H1 (cell line): ENCODE measurements around the gene ZNF490. TPM values are rescaled to one million over a fixed set of nuclear protein-coding genes. Genes with fewer than 3 reads are reported as not detected.

Experiments used
- ASH2L ChIP-seq: fragments of 200-600, 300-600 bp; sonication (generic); IDR thresholded peaks from one replicate; pipeline ENCODE4 v1.7.1; 2017; ENCODE audit warnings: low read length
- ATF3 ChIP-seq: IDR thresholded peaks from 2 replicates; pipeline ENCODE4 v1.6.1; 2011; ENCODE audit warnings: low read depth, mild to moderate bottlenecking, low read length; ENCODE audit not compliant: insufficient read depth
- CBX5 ChIP-seq: fragments of 300-800, 300-1000 bp; sonication (generic); IDR thresholded peaks from 2 replicates; pipeline ENCODE4 v1.7.1; 2016; ENCODE audit warnings: antibody characterized with exemption, low read length, low read depth
- CEBPB ChIP-seq: IDR thresholded peaks from 2 replicates; pipeline ENCODE4 v1.6.1; 2012; ENCODE audit warnings: low read depth, low read length
- CREB1 ChIP-seq: IDR thresholded peaks from 2 replicates; pipeline ENCODE4 v1.6.1; 2012; ENCODE audit warnings: inconsistent platforms
- CTBP2 ChIP-seq: IDR thresholded peaks from 2 replicates; pipeline ENCODE4 v1.7.0; 2011; ENCODE audit warnings: borderline replicate concordance, mild to moderate bottlenecking, moderate library complexity, mixed read lengths, low read length; ENCODE audit not compliant: insufficient read depth, insufficient read length
- EZH2 ChIP-seq: fragments of 200-600 bp; sonication (generic); IDR thresholded peaks from 2 replicates; pipeline ENCODE4 v1.7.1; 2012; ENCODE audit warnings: low read depth, mild to moderate bottlenecking, moderate library complexity, low read length, inconsistent platforms; ENCODE audit not compliant: severe bottlenecking
- GABPA ChIP-seq: IDR thresholded peaks from 2 replicates; pipeline ENCODE4 v1.6.1; 2011; ENCODE audit warnings: mild to moderate bottlenecking, low read length, moderate library complexity, borderline replicate concordance; ENCODE audit not compliant: insufficient read depth
- GTF2F1 ChIP-seq: IDR thresholded peaks from 2 replicates; pipeline ENCODE4 v1.6.1; 2012; ENCODE audit warnings: low read depth, low read length, improper control_type of control experiment, borderline replicate concordance
- HDAC2 ChIP-seq, 2 experiments: fragments of 300-600 bp in 1 of 2; sonication (generic) in 1 of 2; IDR thresholded peaks; 2 replicates each; pipeline ENCODE4 v1.6.1; 2011 to 2012; ENCODE audit warnings: low read depth in 2 of 2, low read length in 2 of 2, mild to moderate bottlenecking in 2 of 2, moderate library complexity in 2 of 2, borderline replicate concordance in 1 of 2, inconsistent platforms in 1 of 2
- JUN ChIP-seq: IDR thresholded peaks from 2 replicates; pipeline ENCODE4 v1.6.1; 2011; ENCODE audit warnings: low read depth, mild to moderate bottlenecking, improper control_type of control experiment, low read length
- MAFK ChIP-seq: IDR thresholded peaks from 2 replicates; pipeline ENCODE4 v1.6.1; 2012; ENCODE audit warnings: low read depth, mild to moderate bottlenecking, improper control_type of control experiment, low read length
- NRF1 ChIP-seq: IDR thresholded peaks from 2 replicates; pipeline ENCODE4 v1.6.1; 2011; ENCODE audit warnings: mild to moderate bottlenecking, low read depth, low read length, improper control_type of control experiment
- PHF8 ChIP-seq: fragments of 200-600 bp; sonication (generic); conservative IDR thresholded peaks from 2 replicates; pipeline ENCODE4 v1.7.1; 2012; ENCODE audit warnings: low read depth, mild to moderate bottlenecking, inconsistent platforms, low read length, moderate library complexity
- POLR2A ChIP-seq, 2 experiments: IDR thresholded peaks; 1 replicate in 1 of 2; 2 replicates in 1 of 2; pipeline ENCODE4 v1.6.1; 2011; ENCODE audit warnings: low read depth in 2 of 2, low read length in 2 of 2, mild to moderate bottlenecking in 2 of 2; ENCODE audit errors: control extremely low read depth in 1 of 2
- SAP30 ChIP-seq: fragments of 300-600 bp; sonication (generic); IDR thresholded peaks from 2 replicates; pipeline ENCODE4 v1.7.1; 2012; ENCODE audit warnings: low read length, moderate library complexity, mild to moderate bottlenecking, inconsistent platforms; ENCODE audit not compliant: insufficient read depth, insufficient replicate concordance
- SP1 ChIP-seq: IDR thresholded peaks from 2 replicates; pipeline ENCODE4 v1.6.1; 2011; ENCODE audit warnings: low read depth, low read length
- SP2 ChIP-seq: IDR thresholded peaks from 2 replicates; pipeline ENCODE4 v1.6.1; 2012; ENCODE audit warnings: mild to moderate bottlenecking, low read length, inconsistent platforms
- SUZ12 ChIP-seq: fragments of 200-600 bp; sonication (generic); IDR thresholded peaks from 2 replicates; pipeline ENCODE4 v1.6.1; 2012; ENCODE audit warnings: mild to moderate bottlenecking, inconsistent platforms, low read length, moderate library complexity, mixed read lengths
- TAF7 ChIP-seq: optimal IDR thresholded peaks from 2 replicates; pipeline ENCODE3; 2011; ENCODE audit warnings: low read depth, mild to moderate bottlenecking, inconsistent platforms, low read length, moderate library complexity, borderline replicate concordance
- TCF12 ChIP-seq: IDR thresholded peaks from 2 replicates; pipeline ENCODE4 v1.6.1; 2011; ENCODE audit warnings: low read depth, mild to moderate bottlenecking, low read length
- TEAD4 ChIP-seq: IDR thresholded peaks from 2 replicates; pipeline ENCODE4 v1.6.1; 2012; ENCODE audit warnings: low read depth, low read length, inconsistent platforms, mixed read lengths
- USF2 ChIP-seq: IDR thresholded peaks from 2 replicates; pipeline ENCODE4 v1.6.1; 2011; ENCODE audit warnings: low read length, improper control_type of control experiment
- polyA plus RNA-seq, 7 experiments: library from polyadenylated mRNA; depleted of rRNA in 3 of 7; stranded (reverse) in 5 of 7; unstranded in 2 of 7; fragments of >200 nt in 5 of 7; fragments of 200-250 nt in 2 of 7; gene quantifications; 1 replicate in 5 of 7; 2 replicates in 1 of 7; 4 replicates in 1 of 7; pipeline versions ENCODE4 v1.2.1 to v1.2.3, GENCODE V29; 2011 to 2013; ENCODE audit warnings: missing spikeins in 2 of 7, mixed read lengths in 2 of 7
- total RNA-seq: library from RNA; stranded (reverse); fragmentation: NEBNext Ultra II Directional; extraction: Animal tissue kit (Norgen Biotek cat#: 25700); gene quantifications from 2 replicates; pipeline ENCODE4 v1.2.1, GENCODE V29; 2021

The ZNF490 gene
- total and polyA plus RNA-seq, 2 of the 8 experiments (the other 6 are each of a cell fraction or from before 2014, with no cell fraction given), result 1.7 to 9.0 TPM

GRCh38 chr19:12610540-12611360 is at the start of gene ZNF490, which contains the start of gene ZNF791 (continued):
- no peak for TF ChIP-seq SUZ12
- TF ChIP-seq ATF3, result no peak
- TF ChIP-seq SP1, result peak; percentile 76
- TF ChIP-seq CTBP2, result no peak
- TF ChIP-seq PHF8, result peak; percentile 68
- TF ChIP-seq USF2, result no peak
- no peak for TF ChIP-seq NRF1
- TF ChIP-seq POLR2A (IDR thresholded peaks at IDR 0.05; ENCODE audit: control extremely low read depth in 1 of 2, low read depth in 2 of 2, low read length in 2 of 2), result peak in 1 of 2 experiments; percentile 91; a peak in 2 of 3 replicates
- no peak for TF ChIP-seq GTF2F1
- TF ChIP-seq EZH2, result no peak
- no peak for TF ChIP-seq CBX5
- no peak for TF ChIP-seq JUN
- peak; percentile 90 to 97; a peak in 3 of 4 replicates for TF ChIP-seq HDAC2 (IDR thresholded peaks at IDR 0.05; ENCODE audit: borderline replicate concordance in 1 of 2, low read depth in 2 of 2, low read length in 2 of 2)
- TF ChIP-seq SP2, result no peak
- no peak; the same call in 1 of the 2 replicates for TF ChIP-seq MAFK
- peak; percentile 94 for TF ChIP-seq CREB1
- peak; percentile 94 for TF ChIP-seq GABPA
- no peak for TF ChIP-seq CEBPB
- peak; percentile 70 for TF ChIP-seq TAF7
- peak; percentile 33 for TF ChIP-seq SAP30
- TF ChIP-seq TCF12, result no peak
- TF ChIP-seq ASH2L, result peak; percentile 82
- peak; percentile 65; the same call in 1 of the 2 replicates for TF ChIP-seq TEAD4
